ENCODE data around the gene SNX11. TPM values are rescaled to one million over a fixed set of nuclear protein-coding genes. Genes with fewer than 3 reads are reported as not detected.
A peak's percentile ranks its signal among the peaks of the same experiment; 100 is the strongest.

The SNX11 gene
- total RNA-seq, 2 donors from 2014 or later = 12.8 to 13.2 TPM

DNA sequence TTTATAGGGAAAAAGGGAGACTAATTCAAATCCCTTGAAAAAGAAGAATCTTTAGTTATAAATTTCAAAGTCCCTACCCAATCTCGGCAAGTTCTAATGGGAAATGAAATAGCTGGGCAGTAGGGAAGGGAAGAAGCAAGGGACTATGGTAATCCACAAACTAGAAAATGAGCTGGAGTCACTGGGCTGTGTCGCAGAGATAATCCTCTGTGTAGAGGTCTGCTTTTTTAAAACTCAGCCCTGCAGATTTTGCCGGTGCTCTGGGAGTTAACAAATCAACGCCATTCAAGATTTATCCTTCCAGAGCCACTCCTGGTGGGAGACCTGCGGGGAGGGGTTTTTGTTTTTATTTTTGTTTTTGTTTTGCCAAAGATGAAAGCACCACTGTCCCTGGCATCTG is 20.8 kb downstream of the SNX11 start:
- H3K9me3 ChIP-seq (ENCODE audit: control insufficient read depth, low read length, poor library complexity, severe bottlenecking) = no peaks in the 10 kb centered on the region
- Mint-ChIP-seq H3K27ac (no peak overlapping the region), H3K27me3 (no peaks in the 10 kb centered on the region), H3K4me3 (no peak overlapping the region), H3K36me3 (ENCODE audit: low read depth) (no peaks in the 10 kb centered on the region), H3K4me1 (peaks cover 5% of the 10 kb centered on the region)
- ATAC-seq (no peak), DNase-seq (no peak)

DNA sequence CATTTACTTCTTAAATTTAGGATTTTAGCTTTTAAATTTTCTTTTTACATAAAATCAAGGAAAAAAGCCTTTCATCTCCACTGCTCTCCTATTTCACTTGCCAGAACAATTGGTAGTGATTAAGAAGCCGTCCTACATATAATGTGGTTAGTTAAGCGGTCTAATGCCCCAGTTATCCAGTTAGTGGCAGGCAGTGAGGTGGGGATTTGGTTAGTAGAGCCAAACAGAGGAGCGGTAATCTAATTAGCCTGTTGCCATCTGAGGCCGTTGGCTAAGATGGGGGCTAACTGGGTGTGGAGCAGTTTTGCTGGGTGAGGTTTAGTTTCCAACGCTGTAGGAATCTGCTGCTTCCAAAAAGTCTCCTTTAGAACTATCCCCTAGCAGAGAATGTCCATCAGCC is 22.4 kb downstream of the SNX11 start:
- DNase-seq = no peak
- H3K27ac Mint-ChIP-seq = peak overlapping the region; percentile 75
- no peaks in the 10 kb centered on the region for H3K36me3 Mint-ChIP-seq (ENCODE audit: low read depth)
- peaks cover 5% of the 10 kb centered on the region for H3K4me1 Mint-ChIP-seq
- no peak overlapping the region for H3K4me3 Mint-ChIP-seq
- no peaks in the 10 kb centered on the region for H3K27me3 Mint-ChIP-seq
- ATAC-seq = no peak
- no peaks in the 10 kb centered on the region for H3K9me3 ChIP-seq (ENCODE audit: control insufficient read depth, low read length, poor library complexity, severe bottlenecking)

DNA sequence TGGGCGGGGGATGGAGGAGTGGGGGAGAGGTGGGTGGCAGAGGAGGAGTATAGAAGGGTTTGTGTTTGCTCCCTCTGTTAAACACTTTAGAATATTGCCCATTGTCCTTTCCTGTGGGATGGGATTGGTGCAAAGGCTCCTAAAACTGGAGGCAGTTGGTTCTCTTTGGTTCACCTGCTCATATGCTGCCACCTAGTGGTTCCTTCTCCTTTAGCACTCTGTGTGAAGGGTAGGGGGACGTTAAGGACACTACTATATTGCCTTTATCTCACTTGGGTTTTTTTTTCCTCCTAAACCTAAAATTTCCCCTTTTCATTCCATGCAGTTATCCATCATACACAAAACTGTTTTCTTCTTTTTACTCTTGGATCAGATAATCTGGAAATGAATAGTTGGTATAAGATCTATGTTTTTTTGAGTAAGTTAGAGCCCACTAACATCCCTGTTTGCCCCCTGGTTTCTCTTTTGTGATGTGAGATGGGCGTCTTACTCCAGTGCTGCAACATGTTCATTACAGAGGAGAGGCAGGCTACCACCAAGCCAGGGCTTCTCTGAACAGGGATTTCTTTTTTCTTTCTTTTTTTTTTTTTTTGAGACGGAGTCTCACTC is 23.8 kb downstream of the SNX11 start:
- peaks cover 5% of the 10 kb centered on the region for H3K4me1 Mint-ChIP-seq
- DNase-seq (peak in 1 of 3 donors; percentile 35), ATAC-seq (peak; percentile 86)
- H3K36me3 Mint-ChIP-seq (ENCODE audit: low read depth) = no peaks in the 10 kb centered on the region
- no peaks in the 10 kb centered on the region for H3K27me3 Mint-ChIP-seq
- H3K27ac Mint-ChIP-seq = peak overlapping the region; percentile 75
- H3K4me3 Mint-ChIP-seq = no peak overlapping the region
- H3K9me3 ChIP-seq (ENCODE audit: control insufficient read depth, low read length, poor library complexity, severe bottlenecking) = no peaks in the 10 kb centered on the region

DNA sequence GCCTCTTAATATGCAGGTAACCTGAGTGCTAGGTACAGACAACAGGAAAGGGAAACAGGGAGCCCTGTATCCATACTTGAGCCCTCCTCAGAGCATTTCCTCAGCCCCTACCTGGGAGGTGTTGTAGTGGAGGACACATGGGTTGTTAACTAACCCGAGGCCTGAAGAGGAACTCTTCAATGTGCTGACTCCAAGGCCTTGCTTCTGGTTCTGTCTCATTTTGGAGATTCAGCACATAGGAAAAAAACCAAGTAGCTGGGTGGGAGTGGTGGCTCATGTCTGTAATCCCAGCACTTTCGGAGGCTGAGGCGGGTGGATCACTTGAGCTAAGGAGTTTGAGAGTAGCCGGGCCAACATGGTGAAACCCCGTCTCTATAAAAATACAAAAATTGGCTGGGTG is 24.8 kb downstream of the SNX11 start:
- peak overlapping the region; percentile 28 for H3K4me3 Mint-ChIP-seq
- H3K9me3 ChIP-seq (ENCODE audit: control insufficient read depth, low read length, poor library complexity, severe bottlenecking) = no peaks in the 10 kb centered on the region
- H3K27ac Mint-ChIP-seq = peak overlapping the region; percentile 70
- peaks cover 5% of the 10 kb centered on the region for H3K4me1 Mint-ChIP-seq
- H3K36me3 Mint-ChIP-seq (ENCODE audit: low read depth) = no peaks in the 10 kb centered on the region
- ATAC-seq (no peak), DNase-seq (no peak)
- H3K27me3 Mint-ChIP-seq = no peaks in the 10 kb centered on the region

DNA sequence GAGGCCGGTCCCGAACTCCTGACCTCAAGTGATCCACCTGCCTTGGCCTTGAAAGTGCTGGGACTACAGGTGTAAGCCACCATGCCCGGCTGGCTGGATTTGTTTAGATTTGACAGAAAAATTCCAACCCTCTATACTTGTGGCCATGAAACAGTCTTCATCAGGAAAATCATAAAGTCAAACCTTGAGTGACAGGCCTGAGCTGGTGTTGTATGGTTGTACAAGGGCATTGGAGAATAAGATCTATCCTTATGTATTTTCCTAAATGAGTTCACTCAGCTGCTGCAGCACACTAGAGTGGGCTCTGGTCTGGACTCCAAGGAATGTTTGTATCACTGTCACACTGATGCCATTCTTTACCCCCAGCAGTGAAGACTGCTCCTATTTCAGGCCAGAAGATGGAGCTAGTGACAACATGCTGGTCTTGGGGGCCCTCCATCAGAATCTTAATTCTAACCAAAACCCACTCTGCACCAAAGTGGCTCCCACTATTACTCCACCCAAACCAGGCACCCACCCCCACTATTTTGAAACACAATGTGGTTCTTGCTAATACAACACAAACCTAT is 27.4 kb downstream of the SNX11 start:
- Mint-ChIP-seq H3K36me3 (ENCODE audit: low read depth) (peaks cover 3% of the 10 kb centered on the region), H3K27ac (peak overlapping the region; percentile 27)
- DNase-seq = no peak

DNA sequence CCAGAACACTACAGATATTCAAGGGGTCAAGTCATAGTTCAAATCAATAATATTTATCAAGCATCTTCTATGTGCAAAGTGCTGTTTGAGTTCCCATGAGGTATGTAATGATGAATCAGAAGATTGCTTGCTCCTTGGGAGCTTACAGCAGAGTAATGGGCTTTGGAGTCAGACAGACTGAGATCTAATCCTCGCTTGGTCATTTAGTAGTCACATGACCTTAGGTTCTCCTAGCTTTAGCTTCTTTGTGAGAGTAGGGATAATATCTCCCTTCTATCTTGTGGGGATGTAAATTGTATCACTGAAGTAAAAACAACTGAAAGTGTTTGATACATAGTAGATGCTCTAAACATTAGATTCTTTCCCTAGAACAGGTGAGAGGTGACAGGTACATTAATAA is 30.1 kb downstream of the SNX11 start:
- ATAC-seq (no peak), DNase-seq (no peak)
- H3K4me1 Mint-ChIP-seq = peaks cover 14% of the 10 kb centered on the region
- no peak overlapping the region for H3K27ac Mint-ChIP-seq
- H3K9me3 ChIP-seq (ENCODE audit: control insufficient read depth, low read length, poor library complexity, severe bottlenecking) = no peaks in the 10 kb centered on the region
- H3K36me3 Mint-ChIP-seq (ENCODE audit: low read depth) = peaks cover 10% of the 10 kb centered on the region
- H3K4me3 Mint-ChIP-seq = no peak overlapping the region
- H3K27me3 Mint-ChIP-seq = no peaks in the 10 kb centered on the region

More for the DNA sequence above, 27.4 kb downstream of the SNX11 start:
- no peaks in the 10 kb centered on the region for H3K27me3 Mint-ChIP-seq
- H3K4me1 Mint-ChIP-seq = peaks cover 11% of the 10 kb centered on the region
- no peaks in the 10 kb centered on the region for H3K9me3 ChIP-seq (ENCODE audit: control insufficient read depth, low read length, poor library complexity, severe bottlenecking)
- H3K4me3 Mint-ChIP-seq = no peak overlapping the region
- no peak for ATAC-seq

DNA sequence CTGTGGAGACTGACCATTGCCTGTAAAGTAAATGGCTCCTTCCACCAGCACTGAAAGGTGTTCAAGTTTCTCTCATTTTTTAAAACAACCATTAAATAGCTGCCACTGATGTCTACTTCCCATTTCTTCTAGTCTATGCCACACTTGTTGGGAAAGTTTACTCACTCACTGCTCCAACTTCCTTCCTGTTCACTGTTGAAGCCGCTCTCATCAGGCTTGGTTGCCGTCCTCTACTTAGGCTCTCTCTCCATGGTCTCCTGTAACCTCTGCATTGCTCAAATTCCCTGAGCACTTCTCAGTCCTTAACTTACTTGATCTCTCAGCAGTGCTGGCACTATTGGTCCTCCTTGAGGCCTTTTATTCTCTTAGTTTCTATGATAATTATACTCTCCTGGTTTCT is 32.4 kb downstream of the SNX11 start:
- H3K36me3 Mint-ChIP-seq (ENCODE audit: low read depth) = peaks cover 10% of the 10 kb centered on the region

DNA sequence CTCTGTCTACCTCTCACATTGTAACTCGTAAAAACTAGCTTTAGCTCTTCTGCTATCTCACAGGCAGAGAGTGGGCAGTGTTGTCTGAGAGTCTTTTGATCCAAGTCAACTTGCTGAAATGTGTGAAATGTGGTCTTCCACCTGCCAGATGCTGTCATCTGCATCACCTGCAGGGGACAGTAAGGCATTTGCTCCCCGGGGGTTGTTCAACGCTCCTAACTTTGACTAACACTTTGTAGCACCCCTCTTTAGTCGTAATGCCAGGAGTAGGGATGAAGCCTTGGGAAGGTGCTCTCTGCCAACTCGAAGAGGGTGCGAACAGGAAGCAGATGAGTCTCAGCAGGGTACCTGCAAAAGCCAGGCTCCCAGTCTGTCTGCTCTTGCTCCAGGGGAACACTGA is 36.1 kb downstream of the SNX11 start:
- Mint-ChIP-seq H3K27ac (no peak overlapping the region), H3K36me3 (ENCODE audit: low read depth) (peaks cover 10% of the 10 kb centered on the region), H3K4me3 (no peak overlapping the region), H3K27me3 (no peaks in the 10 kb centered on the region), H3K4me1 (peaks cover 17% of the 10 kb centered on the region)
- no peaks in the 10 kb centered on the region for H3K9me3 ChIP-seq (ENCODE audit: control insufficient read depth, low read length, poor library complexity, severe bottlenecking)
- DNase-seq (no peak), ATAC-seq (no peak)

More for the DNA sequence above, 32.4 kb downstream of the SNX11 start:
- ATAC-seq (no peak), DNase-seq (no peak)
- H3K9me3 ChIP-seq (ENCODE audit: control insufficient read depth, low read length, poor library complexity, severe bottlenecking) = no peaks in the 10 kb centered on the region
- no peaks in the 10 kb centered on the region for H3K27me3 Mint-ChIP-seq
- H3K27ac Mint-ChIP-seq = peak overlapping the region; percentile 56
- peaks cover 14% of the 10 kb centered on the region for H3K4me1 Mint-ChIP-seq
- peak overlapping the region; percentile 45 for H3K4me3 Mint-ChIP-seq

DNA sequence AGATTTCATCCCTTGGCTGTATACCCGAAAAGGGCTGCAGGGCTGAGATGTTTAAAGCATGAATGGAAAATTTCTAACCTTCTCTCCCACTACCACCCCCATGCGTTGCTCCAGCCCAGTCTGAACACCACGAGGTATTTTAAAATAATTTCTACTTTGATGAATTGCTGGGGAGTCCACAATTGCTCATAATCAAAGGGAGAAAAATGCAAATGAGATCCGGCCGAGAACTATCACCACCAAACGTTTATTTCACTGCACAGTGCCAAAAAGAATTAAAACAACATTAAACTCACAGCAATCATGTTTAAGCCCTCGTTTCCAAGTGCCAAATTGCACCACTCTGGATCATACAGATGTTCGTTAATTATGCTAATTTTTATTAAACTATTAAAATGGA is 36.7 kb downstream of the SNX11 start:
- peak overlapping the region; percentile 11 for H3K27ac Mint-ChIP-seq
- H3K36me3 Mint-ChIP-seq (ENCODE audit: low read depth) = peaks cover 10% of the 10 kb centered on the region

DNA sequence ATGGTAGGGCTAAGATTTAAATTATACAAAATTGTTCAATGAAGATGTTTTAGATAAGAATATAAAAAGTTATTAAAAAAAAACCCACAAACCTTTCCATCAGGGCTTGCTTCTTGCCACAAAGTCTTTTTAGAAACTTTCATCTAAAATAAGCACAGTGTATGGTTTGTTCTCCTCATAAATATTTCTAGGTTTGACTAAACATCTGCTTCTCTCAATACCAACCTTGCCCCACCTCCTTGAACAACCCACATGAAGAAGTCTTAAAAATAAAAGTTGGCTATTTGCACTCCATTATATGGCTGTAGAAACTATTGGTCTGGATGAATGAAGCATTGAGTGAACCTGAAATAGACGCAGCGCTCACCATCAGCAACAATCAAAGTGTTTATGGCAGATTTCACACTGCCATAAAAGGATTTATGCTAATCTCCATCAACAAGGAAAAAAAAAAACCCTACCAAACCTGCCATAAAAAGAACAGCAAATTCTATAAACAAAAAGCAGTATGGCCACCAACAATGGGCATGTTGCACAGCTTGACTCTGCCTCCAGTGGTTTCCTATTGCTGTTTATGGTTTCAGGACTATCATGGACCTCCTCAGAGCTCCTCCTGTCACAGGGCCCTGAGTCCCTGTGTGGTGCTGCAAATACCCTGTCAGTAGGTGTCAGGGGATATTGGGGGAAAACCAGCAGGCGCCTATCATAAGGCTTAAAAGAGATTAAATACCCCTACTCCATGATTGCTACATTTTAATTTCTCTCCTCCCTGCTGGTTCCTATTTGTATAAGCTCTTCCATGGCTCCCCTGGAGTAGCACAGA is 37.6 kb downstream of the SNX11 start:
- H3K36me3 Mint-ChIP-seq (ENCODE audit: low read depth) = peaks cover 8% of the 10 kb centered on the region
- H3K4me1 Mint-ChIP-seq = peaks cover 12% of the 10 kb centered on the region
- ATAC-seq (no peak), DNase-seq (no peak)
- no peak overlapping the region for H3K4me3 Mint-ChIP-seq
- H3K9me3 ChIP-seq (ENCODE audit: control insufficient read depth, low read length, poor library complexity, severe bottlenecking) = no peaks in the 10 kb centered on the region
- no peaks in the 10 kb centered on the region for H3K27me3 Mint-ChIP-seq
- peak overlapping the region; percentile 11 for H3K27ac Mint-ChIP-seq

More for the DNA sequence above, 36.7 kb downstream of the SNX11 start:
- ATAC-seq = no peak
- peaks cover 17% of the 10 kb centered on the region for H3K4me1 Mint-ChIP-seq
- DNase-seq = no peak
- H3K4me3 Mint-ChIP-seq = no peak overlapping the region
- no peaks in the 10 kb centered on the region for H3K27me3 Mint-ChIP-seq
- H3K9me3 ChIP-seq (ENCODE audit: control insufficient read depth, low read length, poor library complexity, severe bottlenecking) = no peaks in the 10 kb centered on the region

DNA sequence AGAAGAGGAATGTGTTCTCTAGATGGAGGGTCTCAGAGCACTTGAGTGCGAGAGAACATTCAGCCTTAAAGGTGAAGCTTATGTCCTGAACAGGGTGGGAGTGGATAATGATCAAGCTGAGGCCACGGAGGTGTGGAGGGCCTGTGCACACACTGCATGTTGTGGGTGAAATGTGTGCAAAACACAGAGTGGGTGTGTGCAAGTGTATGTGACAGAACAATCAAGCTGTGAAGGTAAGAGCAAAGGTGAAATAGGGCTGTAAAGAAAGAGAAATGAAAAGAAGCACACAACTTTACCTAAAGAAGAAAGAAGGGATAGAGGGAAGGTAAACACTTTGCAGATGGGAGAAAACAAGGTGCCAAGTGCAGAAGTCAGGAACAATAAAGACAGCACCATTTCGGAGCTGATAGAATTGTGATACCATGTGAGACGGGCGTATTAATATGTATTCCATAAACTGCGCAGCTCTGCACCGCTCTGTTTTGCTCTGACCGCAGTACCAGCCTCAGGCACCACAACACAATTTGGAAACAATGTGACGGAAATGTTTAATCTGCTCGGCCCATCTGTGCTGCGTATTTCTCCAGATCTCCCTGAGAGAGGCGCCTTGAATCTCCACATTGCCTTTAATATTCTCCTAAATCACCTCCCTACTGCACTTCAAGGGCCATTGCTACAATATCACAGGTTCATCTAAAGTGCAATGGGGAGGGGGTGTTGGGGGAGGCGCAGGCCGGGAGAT is 40.6 kb downstream of the SNX11 start:
- H3K9me3 ChIP-seq (ENCODE audit: control insufficient read depth, low read length, poor library complexity, severe bottlenecking) = no peaks in the 10 kb centered on the region
- Mint-ChIP-seq H3K4me1 (peaks cover 6% of the 10 kb centered on the region), H3K4me3 (no peak overlapping the region), H3K27me3 (no peaks in the 10 kb centered on the region), H3K36me3 (ENCODE audit: low read depth) (peaks cover 2% of the 10 kb centered on the region), H3K27ac (no peak overlapping the region)
- ATAC-seq (no peak), DNase-seq (no peak)

DNA sequence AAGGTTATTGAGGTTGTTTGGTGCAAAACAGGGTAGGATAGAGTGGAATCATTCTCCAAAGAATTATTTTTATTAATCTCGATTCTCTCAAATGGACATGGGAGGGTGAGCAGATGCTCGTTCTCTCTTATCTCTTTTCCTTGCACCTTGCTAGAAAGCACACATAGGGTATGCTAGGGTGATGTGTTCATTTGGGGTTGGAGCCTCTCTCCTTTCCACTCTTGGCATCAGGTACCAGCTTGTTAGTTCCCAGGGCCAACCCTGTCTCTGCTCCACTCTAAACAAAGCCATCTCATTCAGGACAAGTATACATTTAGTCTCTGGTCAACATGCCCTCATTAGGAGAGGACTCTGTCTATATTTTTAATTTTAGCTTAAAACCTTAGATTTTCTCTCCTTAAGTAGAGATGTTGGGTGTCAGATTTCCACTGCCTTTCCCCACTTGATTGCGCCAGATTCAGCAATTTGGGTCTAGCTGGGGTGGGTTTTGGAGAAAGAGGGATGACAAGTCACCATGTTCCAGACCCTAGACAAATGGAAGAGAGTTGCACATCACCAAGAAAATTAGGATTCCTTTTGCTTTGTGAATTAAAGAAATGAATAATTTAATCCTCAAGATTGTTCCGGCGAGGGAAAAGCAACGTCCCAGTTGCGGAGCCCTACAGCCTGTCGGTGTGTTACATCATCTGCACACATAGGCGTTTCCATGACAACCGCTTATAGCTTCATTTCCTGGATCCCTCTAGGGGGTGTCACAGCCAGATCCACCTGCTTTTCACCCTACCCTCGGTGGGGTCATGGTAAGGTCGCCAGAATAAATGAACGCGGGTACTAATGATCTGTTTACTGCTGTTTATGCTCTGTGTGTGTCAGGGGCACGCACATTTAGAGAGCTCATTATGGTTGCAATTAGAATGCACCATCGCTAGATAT is 41.6 kb downstream of the SNX11 start:
- H3K27ac Mint-ChIP-seq = peak overlapping the region; percentile 62
- ATAC-seq = no peak
- H3K27me3 Mint-ChIP-seq = no peaks in the 10 kb centered on the region
- H3K4me1 Mint-ChIP-seq = peaks cover 6% of the 10 kb centered on the region
- H3K9me3 ChIP-seq (ENCODE audit: control insufficient read depth, low read length, poor library complexity, severe bottlenecking) = no peaks in the 10 kb centered on the region
- peaks cover 2% of the 10 kb centered on the region for H3K36me3 Mint-ChIP-seq (ENCODE audit: low read depth)
- no peak for DNase-seq
- H3K4me3 Mint-ChIP-seq = no peak overlapping the region
